ENCODE measurements around the gene CNIH3. TPM values are rescaled to one million over a fixed set of nuclear protein-coding genes. Genes with fewer than 3 reads are reported as not detected.
A peak's percentile ranks its signal among the peaks of the same experiment; 100 is the strongest.

Gene CNIH3
- total and polyA plus RNA-seq, 10 of the 15 experiments (the other 5 are each of a cell fraction or from before 2014, with no cell fraction given), result 0.77 to 5.8 (median 1.8) TPM

DNA sequence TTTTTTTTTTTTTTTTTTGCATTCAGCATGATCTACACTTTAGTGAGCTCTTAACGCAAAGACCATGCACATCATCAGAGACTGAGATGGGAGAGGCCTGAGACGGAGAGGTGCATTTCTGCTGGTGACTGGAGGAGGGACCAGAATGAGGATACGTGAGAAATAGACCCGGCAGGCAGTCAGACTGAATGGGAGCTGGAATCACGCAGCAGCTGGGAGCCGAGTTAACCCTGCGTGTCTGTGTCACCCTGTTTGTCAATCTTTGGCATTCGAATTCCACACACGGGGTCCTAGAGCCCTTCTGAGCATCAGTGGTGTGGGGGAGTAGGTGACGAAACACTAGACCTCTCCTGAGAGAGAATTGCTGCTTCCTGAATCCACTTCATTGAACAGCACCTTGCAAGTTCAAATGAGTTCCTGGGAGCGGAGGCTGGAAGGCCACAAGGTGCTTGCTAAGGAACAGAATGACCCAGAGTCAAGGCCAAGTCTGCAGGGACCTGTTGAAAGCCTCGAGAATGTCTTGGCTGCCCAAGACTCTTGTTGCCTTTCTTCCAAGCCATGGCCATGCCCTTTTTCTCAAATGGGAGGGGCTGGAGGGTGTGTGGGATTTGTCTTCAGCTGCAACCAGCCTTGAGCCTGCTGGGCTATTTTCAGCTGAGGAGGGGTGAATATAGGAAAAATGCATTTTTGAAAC lies 123.3 kb downstream of the CNIH3 start (continued):
- no peak for TF ChIP-seq NBN (IDR thresholded peaks at IDR 0.05)
- TF ChIP-seq TCF3 (IDR thresholded peaks at IDR 0.05; ENCODE audit: borderline replicate concordance, insufficient read depth, low read depth, low read length), result no peak
- no peak for TF ChIP-seq SKIL (IDR thresholded peaks at IDR 0.05; ENCODE audit: low read depth, poor library complexity, severe bottlenecking)
- no peak for TF ChIP-seq IKZF2 (IDR thresholded peaks at IDR 0.05)
- TF ChIP-seq CBX3 (IDR thresholded peaks at IDR 0.05; ENCODE audit: borderline replicate concordance, low read depth), result no peak
- TF ChIP-seq ZNF217 (IDR thresholded peaks at IDR 0.05), result no peak
- no peak for TF ChIP-seq RBBP5 (conservative IDR thresholded peaks at IDR 0.05)
- TF ChIP-seq ZSCAN29 (IDR thresholded peaks at IDR 0.05), result no peak
- TF ChIP-seq BACH1 (IDR thresholded peaks at IDR 0.05; ENCODE audit: borderline replicate concordance), result no peak
- 0 out of 2 replicates have a peak, but pooled peaks have one; percentile 44 for TF ChIP-seq STAT3 (IDR thresholded peaks at IDR 0.05; ENCODE audit: low read depth, low read length)
- TF ChIP-seq POU2F2 (IDR thresholded peaks at IDR 0.05; ENCODE audit: borderline replicate concordance, low read depth, low read length), result no peak
- TF ChIP-seq IRF4 (IDR thresholded peaks at IDR 0.05; ENCODE audit: low read depth, low read length), result 0 out of 2 replicates have a peak, but pooled peaks have one; percentile 10
- no peak for TF ChIP-seq CBFB (IDR thresholded peaks at IDR 0.05; ENCODE audit: low read depth)
- TF ChIP-seq PAX5 (IDR thresholded peaks at IDR 0.05; ENCODE audit: borderline replicate concordance, low read depth, low read length), result no peak
- 0 out of 2 replicates have a peak, but pooled peaks have one; percentile 38 for TF ChIP-seq CHD2 (IDR thresholded peaks at IDR 0.05; ENCODE audit: borderline replicate concordance, low read depth, low read length)
- TF ChIP-seq EZH2 (IDR thresholded peaks at IDR 0.05; ENCODE audit: borderline replicate concordance, control insufficient read depth, low read depth, low read length), result no peak
- no peak for TF ChIP-seq MEF2B (IDR thresholded peaks at IDR 0.05; ENCODE audit: partially characterized antibody, poor library complexity, severe bottlenecking)
- TF ChIP-seq FOS (IDR thresholded peaks at IDR 0.05; ENCODE audit: borderline replicate concordance, extremely low read depth, insufficient read length), result no peak
- TF ChIP-seq ESRRA (IDR thresholded peaks at IDR 0.05; ENCODE audit: low read length), result no peak
- TF ChIP-seq SMC3 (IDR thresholded peaks at IDR 0.05; ENCODE audit: borderline replicate concordance, low read length), result no peak

Data from GM12878 (cell line).